Astrocyte of the cerebellum (primary cell): ENCODE data around the gene FOXL2.

ENCODE experiments used
- DNase-seq: peaks from one replicate; pipeline ENCODE4 v3.0.0-alpha.2; 2011; ENCODE audit warnings: low read depth
- H3K4me3 ChIP-seq: 2 replicates; pipeline ENCODE4 v1.5.1; 2011; ENCODE audit warnings: mild to moderate bottlenecking, low read depth, low read length, moderate library complexity
- CTCF ChIP-seq: IDR thresholded peaks from 2 replicates; pipeline ENCODE4 v1.5.1; 2012; ENCODE audit warnings: low read length, low read depth, moderate library complexity, mild to moderate bottlenecking; ENCODE audit errors: missing control alignments
- in situ Hi-C: cut with HindIII; loops from 2 replicates; pipeline ENCODE4 v1.10.0; 2017; ENCODE audit warnings: low sequenced_read_pairs

The FOXL2 gene

GRCh38 chr3:138948371-138949001 is 1.5 kb upstream of the FOXL2 start:
- in situ Hi-C loops = loop anchor here (10.0 kb wide), 1 partner anchor 356 kb away; no protein-coding TSS in a partner anchor
- no peak overlapping the region for H3K4me3 ChIP-seq
- no peak for TF ChIP-seq CTCF
- DNase-seq = no peak

- in situ Hi-C loops = loop anchor here (10.0 kb wide), 1 partner anchor 357 kb away; no protein-coding TSS in a partner anchor
- H3K4me3 ChIP-seq = peak overlapping the region; percentile 36
- DNase-seq = no peak
- no peak for TF ChIP-seq CTCF
These were observed 671 bp upstream of the FOXL2 start for GRCh38 chr3:138947495-138948121.

- H3K4me3 ChIP-seq = peak overlapping the region; percentile 36
- peak; percentile 27 for TF ChIP-seq CTCF
- no peak for DNase-seq
- in situ Hi-C loops = loop anchor here (10.0 kb wide), 1 partner anchor 359 kb away; no protein-coding TSS in a partner anchor
These were observed 951 bp downstream of the FOXL2 start for GRCh38 chr3:138945709-138946662.

GRCh38 chr3:138944929-138945708 is 1.8 kb downstream of the FOXL2 start:
- TF ChIP-seq CTCF = no peak
- in situ Hi-C loops = loop anchor here (10.0 kb wide), 1 partner anchor 360 kb away; no protein-coding TSS in a partner anchor
- no peak for DNase-seq
- H3K4me3 ChIP-seq = no peak overlapping the region

GRCh38 chr3:138944654-138944928 is 2.3 kb downstream of the FOXL2 start:
- in situ Hi-C loops = loop anchor here (10.0 kb wide), 1 partner anchor 360 kb away; no protein-coding TSS in a partner anchor
- DNase-seq = no peak
- TF ChIP-seq CTCF = no peak
- H3K4me3 ChIP-seq = no peak overlapping the region
